Measurements from ENCODE around the gene CLDN7.

CLDN7 gene

DNA sequence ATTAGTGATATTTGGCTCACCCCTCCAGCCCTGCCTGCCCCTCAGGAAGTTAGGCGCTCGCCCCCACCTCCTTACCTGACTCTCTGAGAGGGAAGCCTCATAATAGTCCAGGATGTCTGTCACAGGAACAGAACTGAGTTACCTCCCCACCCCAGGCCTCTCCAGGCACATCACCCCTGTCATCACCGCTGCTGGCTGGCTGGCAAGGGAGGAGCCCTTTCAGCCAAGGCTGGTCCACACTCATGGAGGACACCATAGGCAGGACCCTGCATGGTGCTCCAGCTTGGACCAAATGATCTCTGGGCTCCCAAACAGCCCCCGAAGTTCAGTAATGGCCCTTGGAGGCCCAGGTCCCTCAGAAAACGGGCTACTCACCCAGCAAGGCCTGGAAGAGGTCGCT is 44.1 kb downstream of the CLDN7 start:
- DNase-seq: no peak

DNA sequence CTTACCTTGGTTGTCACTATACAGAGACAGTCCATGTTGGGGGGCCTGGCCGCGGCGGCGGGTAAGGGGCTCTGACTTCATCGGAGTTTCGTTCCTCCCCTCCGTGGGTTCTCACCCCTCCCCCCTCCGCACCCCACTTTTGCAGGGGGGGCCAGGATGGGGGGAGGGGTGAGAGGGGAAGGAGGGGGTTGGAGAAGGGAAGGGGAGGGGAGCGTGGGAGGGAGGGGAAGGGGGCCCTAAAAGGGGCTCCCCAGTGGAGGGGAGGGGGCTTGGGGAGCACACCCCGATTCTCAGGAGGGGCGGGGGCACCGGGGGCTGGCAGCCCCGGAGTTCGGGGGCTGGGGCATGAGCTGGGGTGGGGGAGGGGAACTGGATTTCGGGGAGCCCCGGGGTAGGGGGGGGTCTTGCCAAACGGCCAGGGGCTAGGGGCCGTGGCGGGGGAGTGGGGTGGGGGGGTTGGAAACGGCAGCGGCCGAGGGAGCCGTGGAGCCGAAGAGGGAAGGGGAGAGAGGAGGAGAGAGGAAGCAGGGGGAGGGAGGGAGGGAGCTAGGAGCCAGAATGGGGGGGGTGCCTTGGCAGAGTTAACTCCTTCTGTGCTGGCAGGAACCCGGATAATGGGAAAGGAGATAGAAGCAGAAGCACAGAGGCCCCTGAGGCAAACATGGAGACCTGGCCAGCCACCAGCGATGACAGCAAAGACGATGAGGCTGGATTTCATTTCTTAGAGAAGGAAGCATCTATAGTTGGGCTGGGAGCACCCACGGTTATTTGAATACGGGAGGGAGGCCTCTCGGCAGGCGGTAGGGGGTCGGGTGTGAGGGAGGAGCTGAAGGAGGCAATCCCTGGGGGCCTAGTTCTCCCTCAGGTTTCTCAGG is 44.9 kb downstream of the CLDN7 start:
- DNase-seq: no peak

DNA sequence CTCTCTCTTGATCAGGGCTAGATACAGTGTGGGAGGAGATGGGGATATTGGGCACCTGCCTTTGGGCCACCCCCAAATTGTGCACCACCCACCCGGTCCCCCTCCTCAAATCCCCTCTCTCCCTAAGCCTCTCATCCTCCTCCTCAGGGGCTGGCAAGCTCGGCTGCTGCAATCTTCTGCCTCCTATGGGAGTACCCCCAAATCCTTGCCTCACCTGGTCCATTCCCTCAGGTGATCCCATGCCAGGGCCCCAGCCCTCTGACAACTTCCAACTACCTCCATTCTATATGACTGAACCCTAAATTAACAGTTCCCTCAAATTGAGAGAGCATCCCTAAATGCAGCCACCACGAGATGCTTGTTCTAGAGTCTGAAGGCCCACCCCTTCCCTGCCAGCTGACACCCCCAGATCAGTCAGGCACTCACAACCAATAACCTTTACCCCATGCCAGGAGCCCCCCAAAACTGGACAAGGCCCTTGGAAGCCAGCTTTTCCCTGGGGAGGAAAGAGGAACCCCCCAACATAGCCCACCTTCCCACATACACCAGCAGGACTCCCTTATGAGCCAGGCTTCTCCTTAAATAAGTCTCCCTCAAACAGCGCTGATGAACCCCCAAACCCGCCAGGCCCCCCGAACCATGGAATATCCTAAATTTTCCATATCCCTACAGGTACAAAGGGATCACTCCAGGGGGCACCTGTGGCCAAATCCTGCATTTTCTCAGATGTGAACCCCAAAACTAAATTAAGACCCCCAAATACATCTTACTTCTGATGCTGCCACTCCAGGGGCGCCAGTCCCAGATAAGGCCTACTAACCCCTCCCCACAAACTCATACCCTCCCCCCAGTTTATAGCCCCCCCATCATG is 45.8 kb downstream of the CLDN7 start:
- no peak for DNase-seq

DNA sequence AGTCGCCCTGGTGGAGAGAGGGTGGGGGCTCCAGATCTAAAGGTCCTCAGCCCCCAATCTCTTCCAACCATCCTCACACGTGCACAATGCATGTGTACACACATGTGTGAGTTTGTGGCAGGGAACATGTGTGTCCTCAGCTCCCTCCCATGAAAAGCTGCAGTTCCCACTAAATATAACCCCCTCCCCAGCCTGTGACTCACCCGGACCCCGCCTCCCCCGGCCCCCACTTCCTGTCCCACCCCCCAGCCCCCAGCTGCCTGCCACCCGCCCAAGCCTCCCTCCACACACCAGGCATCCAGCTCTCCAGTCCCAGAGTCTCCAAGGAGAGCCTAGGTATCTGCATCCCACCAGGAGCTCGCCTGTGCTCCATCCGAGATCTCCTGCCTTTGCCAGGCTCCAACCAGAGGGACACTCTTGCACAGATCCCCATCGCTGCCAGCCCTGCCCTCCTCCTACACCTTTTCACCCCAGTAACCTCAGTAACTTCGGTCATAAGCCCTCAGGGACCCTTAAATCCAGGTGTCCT is 46.6 kb downstream of the CLDN7 start:
- no peak for DNase-seq

DNA sequence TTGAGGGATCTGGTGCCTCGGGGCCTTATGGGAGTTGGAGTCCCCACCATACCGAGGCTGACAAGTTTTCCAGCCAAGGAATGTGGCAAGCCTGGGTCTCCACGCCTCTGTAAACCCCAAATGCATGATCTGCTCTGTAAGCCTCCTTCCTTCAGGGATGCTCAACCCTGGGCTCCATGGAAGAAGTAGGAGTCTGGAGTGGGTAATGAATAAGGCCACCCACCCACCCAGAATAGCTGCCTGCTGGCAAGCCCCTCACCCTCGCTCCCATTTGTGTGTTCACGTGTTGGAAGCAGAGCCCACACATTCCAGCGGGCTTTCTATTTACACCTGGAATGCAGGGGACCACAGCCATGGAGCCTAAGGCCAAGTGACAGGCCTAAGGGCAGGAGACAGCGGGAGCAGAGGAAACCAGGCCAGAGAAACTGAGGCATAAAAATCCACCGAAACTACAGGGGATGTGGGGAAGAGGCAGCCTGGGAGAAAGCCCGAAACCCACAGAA is 47.1 kb downstream of the CLDN7 start:
- DNase-seq: no peak

DNA sequence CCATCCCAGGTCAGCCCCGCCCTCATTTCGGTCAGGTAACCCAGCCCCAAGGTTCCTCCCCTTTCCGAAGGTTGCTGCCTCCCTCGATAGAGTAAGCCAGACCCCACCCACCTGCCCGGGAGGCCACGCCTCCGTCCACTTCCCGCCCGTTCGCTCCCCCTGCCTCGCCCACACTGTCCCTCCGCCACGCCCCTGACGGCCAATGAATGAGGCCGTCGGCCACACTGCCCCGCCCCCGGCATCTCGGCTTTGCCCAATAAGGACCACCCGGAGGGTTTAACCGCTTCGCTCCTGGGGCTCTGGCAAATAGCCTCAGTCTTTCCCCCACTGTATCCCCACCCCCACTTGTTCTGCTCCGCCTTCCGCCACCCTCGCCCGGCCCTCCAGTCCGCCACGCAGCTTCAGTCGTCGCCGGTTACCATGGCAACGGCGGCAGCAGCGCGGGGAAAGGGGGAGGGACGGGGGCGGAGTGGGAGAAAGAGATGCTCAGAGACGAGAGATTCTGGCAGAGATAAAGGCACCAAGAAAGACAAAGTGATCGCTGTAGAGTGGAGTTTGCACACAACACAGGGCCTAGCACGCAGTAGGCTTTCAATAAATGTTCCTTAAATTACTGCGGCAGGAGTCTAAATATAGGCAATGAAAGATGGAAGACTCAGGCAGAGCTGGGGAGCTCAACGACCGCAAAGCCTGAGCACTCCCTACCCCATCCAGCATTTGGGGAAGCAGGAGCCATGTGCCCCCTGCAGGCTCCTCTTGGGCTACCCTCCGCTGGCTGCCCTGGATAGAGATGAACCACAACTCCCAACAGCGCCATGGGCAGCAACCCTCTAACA is 47.8 kb downstream of the CLDN7 start:
- DNase-seq: peak; percentile 99

DNA sequence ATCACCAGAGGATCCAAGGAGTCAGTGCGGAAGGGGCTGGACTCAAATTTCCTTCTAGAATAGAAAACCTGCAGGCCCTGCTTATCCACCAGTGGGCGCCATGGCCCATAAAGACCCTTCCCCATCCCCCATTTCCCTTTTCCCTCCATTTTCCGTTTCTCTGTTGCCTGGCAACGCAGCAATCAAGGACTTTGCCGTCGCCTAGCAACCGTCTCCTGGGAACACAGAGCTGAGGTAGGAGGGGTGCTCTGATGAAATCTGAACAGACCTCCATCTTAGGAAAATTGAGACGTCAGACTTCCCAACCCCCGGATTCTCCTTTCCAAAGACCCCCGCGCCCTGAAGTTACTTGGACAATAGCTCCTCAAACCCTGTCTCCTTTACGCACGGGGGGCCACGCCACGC is 48.4 kb downstream of the CLDN7 start:
- DNase-seq: no peak

DNA sequence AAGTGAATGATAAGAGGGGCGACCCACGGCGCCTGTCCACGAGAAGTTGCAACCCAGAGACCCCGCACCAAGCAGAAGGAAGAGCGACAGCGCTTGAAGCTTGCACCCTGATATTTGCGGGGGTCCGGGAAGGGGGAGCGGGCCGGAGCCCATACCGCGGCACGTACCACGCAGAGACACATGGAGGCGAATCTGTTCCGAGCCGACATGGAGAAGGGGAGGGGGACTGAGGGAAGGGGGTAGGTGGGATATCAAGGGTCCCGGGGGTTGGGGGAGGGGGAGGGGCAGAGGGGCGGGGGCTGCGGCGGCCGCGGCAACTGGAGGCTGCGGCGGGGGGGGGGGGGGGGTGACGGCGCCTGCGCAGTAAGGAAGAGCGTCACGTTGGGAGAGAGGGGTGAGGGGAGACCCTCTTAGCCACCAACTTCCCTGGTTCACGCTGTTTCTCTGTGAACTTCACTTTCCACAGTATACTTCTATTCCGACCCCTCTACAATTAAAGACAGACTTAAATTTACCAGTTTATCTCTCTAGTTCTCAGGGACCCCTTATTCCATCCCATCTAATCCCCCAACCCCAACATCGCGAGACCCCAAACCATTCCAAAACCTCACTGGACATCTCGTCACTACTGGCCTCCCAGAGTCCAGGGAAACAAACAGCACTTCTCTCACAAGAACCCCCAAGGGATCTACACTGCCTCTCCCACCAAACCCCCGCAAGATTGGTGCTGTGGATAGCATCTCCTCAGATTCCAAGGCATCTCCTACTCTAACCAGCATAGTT is 50.6 kb downstream of the CLDN7 start:
- no peak for DNase-seq

All from activated naive CD4-positive, alpha-beta T cell treated with Interleukin-2 at 50 U/mL for 16 hours (primary cell).